ENCODE data around the gene EVX2. TPM values are rescaled to one million over a fixed set of nuclear protein-coding genes. Genes with fewer than 3 reads are reported as not detected.

Gene EVX2
- polyA plus RNA-seq, 1 donor from 2014 or later: not detected

GRCh38 chr2:176105078-176105729 lies 21.4 kb upstream of the EVX2 start:
- H3K9ac ChIP-seq (ENCODE audit: low read length): no peak overlapping the region
- H3K9me2 ChIP-seq (ENCODE audit: insufficient read depth, low read length): no peaks in the 10 kb centered on the region
- no peaks in the 10 kb centered on the region for H3K79me2 ChIP-seq (replicated peaks; ENCODE audit: insufficient read depth, low read length)
- no peaks in the 10 kb centered on the region for H4K20me1 ChIP-seq (ENCODE audit: insufficient read depth)
- H2AFZ ChIP-seq (ENCODE audit: low read depth, low read length): no peak overlapping the region
- H3K27ac ChIP-seq (ENCODE audit: low read length): no peak overlapping the region
- no peak overlapping the region for H3K4me3 ChIP-seq (ENCODE audit: low read length)
- H3K4me2 ChIP-seq (ENCODE audit: low read length): no peak overlapping the region
- no peaks in the 10 kb centered on the region for H3K36me3 ChIP-seq (ENCODE audit: insufficient read depth, low read length)
- no peaks in the 10 kb centered on the region for H3F3A ChIP-seq (ENCODE audit: insufficient read depth, low read length, poor library complexity, severe bottlenecking)
- H3K9me3 ChIP-seq (ENCODE audit: low read length): peaks cover 5% of the 10 kb centered on the region
- H3K27me3 ChIP-seq (ENCODE audit: insufficient read depth, low read depth, low read length): peaks cover 96% of the 10 kb centered on the region
- no peak for TF ChIP-seq EZH2 (IDR thresholded peaks at IDR 0.05; ENCODE audit: borderline replicate concordance, insufficient read depth, low read length, poor library complexity, severe bottlenecking)
- TF ChIP-seq RAD21 (conservative IDR thresholded peaks at IDR 0.05): no peak
- TF ChIP-seq REST (IDR thresholded peaks at IDR 0.05; ENCODE audit: borderline replicate concordance): no peak
- no peak for TF ChIP-seq SMC3 (conservative IDR thresholded peaks at IDR 0.05; ENCODE audit: poor library complexity)
- no peak for TF ChIP-seq CTCF (IDR thresholded peaks at IDR 0.05; ENCODE audit: poor library complexity, severe bottlenecking)
- no peak for TF ChIP-seq POLR2AphosphoS5 (IDR thresholded peaks at IDR 0.05)
- TF ChIP-seq EP300 (conservative IDR thresholded peaks at IDR 0.05; ENCODE audit: poor library complexity, severe bottlenecking): no peak
- no peak for TF ChIP-seq MXI1 (conservative IDR thresholded peaks at IDR 0.05; ENCODE audit: poor library complexity, severe bottlenecking)
- no peak for TF ChIP-seq TAF1 (IDR thresholded peaks at IDR 0.05; ENCODE audit: low read depth)

DNA sequence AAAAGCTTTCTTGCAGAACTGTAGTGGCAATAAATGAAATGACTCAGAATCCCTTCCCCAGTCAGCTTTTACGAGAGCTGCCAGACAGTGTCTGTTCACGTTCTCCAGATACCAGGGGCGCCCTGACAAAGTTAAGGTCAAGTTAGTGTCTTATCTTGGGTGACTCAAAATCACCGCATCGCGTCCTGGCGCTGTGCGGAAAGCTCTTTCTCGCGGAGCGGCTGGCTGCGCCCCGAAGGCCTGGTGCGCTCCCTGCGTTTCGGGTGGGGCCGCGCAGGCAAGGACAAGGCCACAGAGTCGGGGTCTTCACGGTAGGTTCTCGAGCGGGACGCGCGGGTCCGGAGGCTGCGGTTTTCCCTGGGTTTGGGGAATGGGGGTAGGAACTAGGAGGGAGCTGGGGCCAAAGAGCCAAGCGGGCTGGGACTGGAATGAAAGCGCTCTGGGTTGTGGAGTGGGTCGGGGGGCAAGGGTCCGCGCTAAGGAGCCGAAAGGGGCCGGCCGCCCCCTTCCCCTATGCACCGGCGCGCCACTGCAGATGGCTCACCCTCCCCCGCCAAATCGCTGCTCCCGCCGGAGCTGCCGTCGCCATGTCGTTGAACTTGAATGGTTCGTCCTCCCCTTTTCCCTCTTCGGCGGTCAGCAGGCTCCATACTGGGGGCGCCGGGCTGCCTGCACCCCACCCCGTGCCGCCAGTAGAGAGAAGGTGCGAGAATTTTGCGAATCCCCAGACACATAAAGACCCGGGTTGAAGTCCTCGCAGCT lies 20.7 kb upstream of the EVX2 start:
- no peak overlapping the region for H3K27ac ChIP-seq (ENCODE audit: low read length)
- H3K36me3 ChIP-seq (ENCODE audit: insufficient read depth, low read length): no peaks in the 10 kb centered on the region
- no peaks in the 10 kb centered on the region for H3F3A ChIP-seq (ENCODE audit: insufficient read depth, low read length, poor library complexity, severe bottlenecking)
- peaks cover 96% of the 10 kb centered on the region for H3K27me3 ChIP-seq (ENCODE audit: insufficient read depth, low read depth, low read length)
- H3K9me2 ChIP-seq (ENCODE audit: insufficient read depth, low read length): no peaks in the 10 kb centered on the region
- H4K20me1 ChIP-seq (ENCODE audit: insufficient read depth): no peaks in the 10 kb centered on the region
- H3K9ac ChIP-seq (ENCODE audit: low read length): no peak overlapping the region
- TF ChIP-seq EP300 (conservative IDR thresholded peaks at IDR 0.05; ENCODE audit: poor library complexity, severe bottlenecking) (no peak), EZH2 (IDR thresholded peaks at IDR 0.05; ENCODE audit: borderline replicate concordance, insufficient read depth, low read length, poor library complexity, severe bottlenecking) (peak; percentile 78)
- H3K4me3 ChIP-seq (ENCODE audit: low read length): no peak overlapping the region
- H2AFZ ChIP-seq (ENCODE audit: low read depth, low read length): no peak overlapping the region
- H3K79me2 ChIP-seq (replicated peaks; ENCODE audit: insufficient read depth, low read length): no peaks in the 10 kb centered on the region
- peaks cover 7% of the 10 kb centered on the region for H3K9me3 ChIP-seq (ENCODE audit: low read length)
- H3K4me2 ChIP-seq (ENCODE audit: low read length): no peak overlapping the region
